Thyroid gland (tissue), 4 donors: ENCODE results near the gene SHISA8.

Source experiments
- CTCF ChIP-seq, 6 experiments: fragments of 200-600 bp in 3 of 6; fragments of 450-650 bp in 3 of 6; sonication (generic) in 3 of 6; IDR thresholded peaks; one replicate each; pipeline ENCODE4 v1.5.1; 2016 to 2019; ENCODE audit warnings: antibody characterized with exemption in 6 of 6, mild to moderate bottlenecking in 2 of 6, inconsistent platforms in 1 of 6, moderate library complexity in 1 of 6
- POLR2A ChIP-seq, 2 donors: fragments of 450-650 bp; IDR thresholded peaks; one replicate each; pipeline ENCODE4 v1.6.1; 2017; ENCODE audit warnings: antibody characterized with exemption in 2 of 2, mild to moderate bottlenecking in 2 of 2, moderate library complexity in 1 of 2

GRCh38 chr22:41904450-41905410 lies 10.1 kb downstream of the SHISA8 start:
- no peak for TF ChIP-seq CTCF (IDR thresholded peaks at IDR 0.05)
- TF ChIP-seq POLR2A (IDR thresholded peaks at IDR 0.05): no peak
